ENCODE results near the gene NUDT9.
"Not testable (repeated sequence)": the region's sequence is repeated elsewhere in the genome, so short reads cannot be mapped to it uniquely, and the experiment has no call there.

NUDT9 gene

GRCh38 chr4:87406462-87406861 lies 15.9 kb upstream of the NUDT9 start:
- H3K4me3 ChIP-seq (replicated peaks; ENCODE audit: low read depth, low read length): no peak overlapping the region
- H3K27me3 ChIP-seq (replicated peaks; ENCODE audit: control insufficient read depth, insufficient read depth, low read length): no peaks in the 10 kb centered on the region

GRCh38 chr4:87406902-87407301 lies 15.5 kb upstream of the NUDT9 start:
- DNase-seq (ENCODE audit: extremely low read depth, insufficient read length); H3K4me3 ChIP-seq (replicated peaks; ENCODE audit: low read depth, low read length); H3K27me3 ChIP-seq (replicated peaks; ENCODE audit: control insufficient read depth, insufficient read depth, low read length); H3K36me3 ChIP-seq (ENCODE audit: control insufficient read depth, insufficient read depth, low read length): not testable (repeated sequence)

More at GRCh38 chr4:87406462-87406861, 15.9 kb upstream of the NUDT9 start:
- TF ChIP-seq CTCF (IDR thresholded peaks at IDR 0.05; ENCODE audit: insufficient read depth, low read length, poor library complexity, severe bottlenecking): no peak
- DNase-seq (ENCODE audit: extremely low read depth, insufficient read length): no peak
- no peaks in the 10 kb centered on the region for H3K36me3 ChIP-seq (ENCODE audit: control insufficient read depth, insufficient read depth, low read length)

- Histone ChIP-seq H3K36me3 (ENCODE audit: control insufficient read depth, insufficient read depth, low read length) (no peaks in the 10 kb centered on the region), H3K27me3 (replicated peaks; ENCODE audit: control insufficient read depth, insufficient read depth, low read length) (no peaks in the 10 kb centered on the region), H3K4me3 (replicated peaks; ENCODE audit: low read depth, low read length) (no peak overlapping the region)
- no peak for DNase-seq (ENCODE audit: extremely low read depth, insufficient read length)
- TF ChIP-seq CTCF (IDR thresholded peaks at IDR 0.05; ENCODE audit: insufficient read depth, low read length, poor library complexity, severe bottlenecking): no peak
Observed at GRCh38 chr4:87409420-87409939, 12.9 kb upstream of the NUDT9 start.

GRCh38 chr4:87410157-87410556 lies 12.2 kb upstream of the NUDT9 start:
- DNase-seq (ENCODE audit: extremely low read depth, insufficient read length): no peak
- H3K36me3 ChIP-seq (ENCODE audit: control insufficient read depth, insufficient read depth, low read length): no peaks in the 10 kb centered on the region
- TF ChIP-seq CTCF (IDR thresholded peaks at IDR 0.05; ENCODE audit: insufficient read depth, low read length, poor library complexity, severe bottlenecking): no peak

GRCh38 chr4:87410679-87411078 lies 11.7 kb upstream of the NUDT9 start:
- no peak for TF ChIP-seq CTCF (IDR thresholded peaks at IDR 0.05; ENCODE audit: insufficient read depth, low read length, poor library complexity, severe bottlenecking)
- H3K4me3 ChIP-seq (replicated peaks; ENCODE audit: low read depth, low read length): no peak overlapping the region
- DNase-seq (ENCODE audit: extremely low read depth, insufficient read length): no peak
- H3K27me3 ChIP-seq (replicated peaks; ENCODE audit: control insufficient read depth, insufficient read depth, low read length): no peaks in the 10 kb centered on the region
- H3K36me3 ChIP-seq (ENCODE audit: control insufficient read depth, insufficient read depth, low read length): no peaks in the 10 kb centered on the region

More at GRCh38 chr4:87410157-87410556, 12.2 kb upstream of the NUDT9 start:
- Histone ChIP-seq H3K27me3 (replicated peaks; ENCODE audit: control insufficient read depth, insufficient read depth, low read length) (no peaks in the 10 kb centered on the region), H3K4me3 (replicated peaks; ENCODE audit: low read depth, low read length) (no peak overlapping the region)

- no peaks in the 10 kb centered on the region for H3K36me3 ChIP-seq (ENCODE audit: control insufficient read depth, insufficient read depth, low read length)
- TF ChIP-seq CTCF (IDR thresholded peaks at IDR 0.05; ENCODE audit: insufficient read depth, low read length, poor library complexity, severe bottlenecking): no peak
- no peak overlapping the region for H3K4me3 ChIP-seq (replicated peaks; ENCODE audit: low read depth, low read length)
- H3K27me3 ChIP-seq (replicated peaks; ENCODE audit: control insufficient read depth, insufficient read depth, low read length): no peaks in the 10 kb centered on the region
- DNase-seq (ENCODE audit: extremely low read depth, insufficient read length): no peak
Observed at GRCh38 chr4:87414816-87415215, 7.6 kb upstream of the NUDT9 start.
